SH-SY5Y (cell line): Measurements from ENCODE around the gene DCDC1.

Experiments used
- GATA2 ChIP-seq: IDR thresholded peaks from 2 replicates; pipeline ENCODE4 v1.6.1; 2011; ENCODE audit warnings: mild to moderate bottlenecking, low read depth, low read length
- GATA3 ChIP-seq: IDR thresholded peaks from 2 replicates; pipeline ENCODE4 v1.6.1; 2011; ENCODE audit warnings: low read depth, mild to moderate bottlenecking, low read length, moderate library complexity

- TF ChIP-seq GATA2 = no peak
- TF ChIP-seq GATA3 = no peak
Measured at GRCh38 chr11:31236143-31236542, 133.4 kb downstream of the DCDC1 start.
